Endometrium (tissue), 2 donors: ENCODE data around the gene NKD1.

Source experiments
- FAIRE-seq: peaks from 2 replicates; lab custom pipeline; 2012; peaks lifted over from hg19 to GRCh38; lab: Jason Lieb, UNC
- donor health status: control.
- donor health status: control.

The NKD1 gene

DNA sequence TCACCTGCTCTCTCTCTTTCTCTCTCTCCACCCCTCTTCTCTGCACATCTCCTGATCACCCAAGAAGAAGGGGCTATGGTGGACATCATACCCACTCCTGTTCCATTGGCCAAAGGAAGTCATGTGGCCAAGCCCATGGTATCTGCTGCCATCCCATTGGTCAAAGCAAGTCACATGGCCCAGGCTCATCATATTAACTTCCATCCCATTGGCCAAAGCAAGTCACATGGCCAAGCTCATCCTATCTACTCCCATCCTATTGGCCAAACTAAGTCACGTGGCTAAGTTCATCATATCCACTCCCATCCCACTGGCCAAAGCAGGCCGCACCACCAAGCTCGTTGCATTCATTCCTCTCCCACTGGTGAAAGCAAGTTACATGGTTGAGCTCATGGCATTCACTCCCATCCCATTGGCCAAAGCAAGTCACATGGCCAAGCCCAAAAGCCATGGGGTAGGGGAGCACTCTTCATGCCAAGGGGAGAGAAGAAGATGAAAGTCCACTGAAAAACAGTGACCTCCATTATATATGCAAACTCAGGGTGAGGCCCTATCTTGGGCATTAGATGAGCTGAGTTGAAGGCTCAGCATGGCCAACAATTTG is 103.7 kb downstream of the NKD1 start:
- no peak for FAIRE-seq

DNA sequence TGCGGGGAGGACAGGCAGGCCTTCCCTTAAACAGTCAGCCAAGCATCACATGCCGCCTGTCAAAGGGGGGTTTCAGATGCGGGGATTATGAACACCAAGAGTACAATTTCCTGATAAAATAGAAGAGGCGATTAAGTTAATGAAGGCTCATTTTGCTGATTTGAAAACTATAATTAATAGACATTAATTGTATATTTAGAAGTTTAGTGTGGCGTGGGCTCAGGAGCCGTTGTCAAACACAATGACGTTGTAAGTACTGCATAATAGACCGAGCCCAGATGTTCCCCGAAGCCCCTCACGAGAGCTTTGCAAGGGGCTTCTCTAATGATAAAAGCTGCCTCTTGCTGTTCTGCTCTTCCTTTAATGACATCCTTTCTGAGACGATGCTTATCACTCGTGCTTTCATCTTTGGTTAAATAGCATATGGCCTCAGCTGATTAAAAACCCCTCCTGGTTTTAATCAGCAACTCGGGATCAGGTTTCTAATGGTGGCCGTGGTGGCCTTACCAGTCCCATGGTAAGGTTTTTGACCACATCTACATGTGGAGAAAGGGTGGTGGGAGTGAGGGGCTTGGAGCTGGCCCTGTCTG is 104.7 kb downstream of the NKD1 start:
- no peak for FAIRE-seq

DNA sequence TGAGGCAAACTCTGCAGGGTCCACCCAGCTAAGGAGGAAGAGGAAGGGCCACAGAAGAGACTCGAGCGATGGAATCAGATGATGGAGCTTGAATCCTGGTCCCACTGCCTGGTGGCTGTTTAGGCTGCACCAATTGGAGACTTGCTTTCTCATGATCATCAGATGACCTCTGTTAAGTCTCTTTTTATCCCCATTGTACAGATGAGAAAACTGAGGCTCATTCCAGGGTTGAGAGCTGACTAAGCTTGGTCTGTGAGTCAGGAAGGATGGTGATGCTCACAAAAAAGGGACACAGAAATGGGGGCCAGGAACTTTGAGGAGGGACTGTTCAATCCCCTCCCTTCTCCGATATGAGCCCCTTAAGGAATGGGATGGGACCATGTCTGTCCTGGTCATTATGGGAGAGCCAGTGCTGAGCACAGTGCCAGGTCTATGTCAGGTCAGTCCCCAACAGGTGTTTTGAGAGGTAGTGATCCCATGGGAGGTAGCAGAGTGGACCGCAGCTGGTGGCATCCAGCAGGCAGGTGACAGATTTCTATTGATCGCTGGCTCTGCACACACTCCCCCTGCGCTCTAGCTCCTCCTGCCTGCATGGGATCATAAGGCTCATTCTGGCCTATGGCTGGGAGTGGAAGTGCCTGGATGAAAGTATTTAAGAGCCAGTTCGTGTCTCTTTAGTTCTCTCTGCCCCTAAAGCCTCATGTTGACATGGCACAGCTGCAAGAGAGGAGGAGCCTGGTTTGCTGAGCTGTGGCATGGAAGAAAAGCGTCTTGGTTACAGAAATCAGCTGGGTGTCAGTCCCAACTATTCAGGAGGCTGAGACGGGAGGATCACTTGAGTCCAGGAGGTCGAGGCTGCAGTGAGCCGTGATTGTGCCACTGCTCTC is 105.7 kb downstream of the NKD1 start:
- FAIRE-seq: no peak

DNA sequence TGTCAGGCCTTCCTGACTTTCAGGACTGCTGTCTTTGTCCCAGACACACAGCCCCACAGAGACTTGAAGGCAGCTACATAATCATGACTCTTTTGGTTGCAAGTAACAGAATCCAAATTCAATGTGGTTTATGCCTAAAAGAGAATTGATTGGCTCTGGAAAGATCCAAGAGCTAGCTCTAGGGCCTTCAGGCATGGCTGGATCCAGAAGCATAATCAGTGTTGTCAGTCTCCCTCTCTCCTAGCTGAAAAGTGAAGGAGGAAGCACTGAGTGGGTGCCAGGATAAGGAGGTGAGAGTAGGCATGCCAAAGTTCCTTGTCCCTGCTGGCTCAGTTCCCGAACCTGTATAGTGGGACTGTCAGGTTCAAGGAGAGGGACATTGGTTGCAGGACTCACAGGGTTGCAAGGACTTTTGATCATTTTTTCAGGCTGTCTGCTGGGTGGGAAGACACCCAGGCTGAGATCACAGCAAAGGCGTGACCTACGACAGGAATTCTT is 107.4 kb downstream of the NKD1 start:
- FAIRE-seq: no peak

DNA sequence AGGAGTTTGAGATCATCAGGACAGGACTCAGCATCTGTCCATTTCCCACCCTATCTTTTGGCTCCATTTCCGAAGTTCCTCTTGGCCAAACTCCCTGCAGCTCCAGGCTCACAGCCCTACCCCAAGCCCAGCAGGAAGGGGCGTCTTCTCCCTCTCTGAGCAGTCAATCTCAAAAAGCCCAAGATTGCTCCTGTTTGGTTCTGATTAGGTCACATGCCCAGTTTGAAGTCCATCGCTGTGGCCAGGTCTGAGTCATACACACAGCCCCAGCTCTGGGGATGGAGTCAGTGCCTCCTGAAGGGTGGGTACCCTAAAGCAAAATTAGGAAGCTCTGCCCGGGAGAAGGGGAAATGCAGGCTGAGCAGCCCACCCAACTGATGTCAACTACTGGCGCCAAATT is 109.0 kb downstream of the NKD1 start:
- FAIRE-seq: no peak

DNA sequence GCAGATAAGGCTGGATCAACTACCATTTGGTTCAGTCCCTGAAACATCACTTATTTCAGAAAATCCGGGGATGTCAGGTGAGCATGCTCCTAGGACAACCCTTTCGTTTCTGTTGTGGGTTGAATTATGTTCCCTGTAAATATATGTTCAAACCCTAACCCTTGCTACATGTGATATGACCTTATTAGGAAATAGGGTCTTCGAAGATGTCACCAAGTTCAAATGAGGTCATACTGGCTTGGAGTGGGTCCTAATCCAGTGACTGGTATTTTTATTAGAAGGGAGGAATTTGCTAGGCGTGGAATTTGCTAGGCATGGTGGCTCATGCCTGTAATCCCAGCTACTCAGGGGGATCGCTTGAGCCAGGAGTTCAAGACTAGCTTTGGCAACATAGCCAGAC is 111.6 kb downstream of the NKD1 start:
- no peak for FAIRE-seq

DNA sequence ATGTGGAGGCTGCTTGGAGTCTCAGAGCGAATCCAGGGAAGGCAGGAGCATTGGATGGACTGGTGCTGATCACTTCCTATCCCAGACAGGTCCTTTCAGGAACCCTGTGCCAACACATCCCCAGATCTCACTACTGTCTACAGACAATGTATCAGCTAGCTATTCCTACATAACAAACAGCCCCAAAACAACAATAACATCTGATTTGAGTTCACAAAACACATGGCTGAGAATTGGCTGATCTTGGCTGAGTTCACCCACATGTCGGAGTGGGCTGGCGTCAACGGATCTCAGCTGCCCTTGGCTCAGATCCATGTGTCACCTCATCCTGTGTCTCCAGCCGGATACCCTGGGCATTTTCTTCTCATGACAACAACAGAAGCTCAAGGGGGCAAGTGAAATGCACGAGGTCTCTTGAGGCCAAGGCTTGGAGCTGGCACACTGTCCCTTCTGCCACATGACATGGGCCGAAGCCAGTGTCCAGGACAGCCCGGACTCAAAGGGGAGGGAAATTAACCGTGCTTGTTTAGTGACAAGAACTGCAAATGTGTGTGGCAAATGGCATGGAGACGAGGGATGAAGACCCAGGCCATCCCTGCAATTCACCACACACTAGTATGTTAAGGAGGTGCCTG is 114.2 kb downstream of the NKD1 start:
- FAIRE-seq: no peak

DNA sequence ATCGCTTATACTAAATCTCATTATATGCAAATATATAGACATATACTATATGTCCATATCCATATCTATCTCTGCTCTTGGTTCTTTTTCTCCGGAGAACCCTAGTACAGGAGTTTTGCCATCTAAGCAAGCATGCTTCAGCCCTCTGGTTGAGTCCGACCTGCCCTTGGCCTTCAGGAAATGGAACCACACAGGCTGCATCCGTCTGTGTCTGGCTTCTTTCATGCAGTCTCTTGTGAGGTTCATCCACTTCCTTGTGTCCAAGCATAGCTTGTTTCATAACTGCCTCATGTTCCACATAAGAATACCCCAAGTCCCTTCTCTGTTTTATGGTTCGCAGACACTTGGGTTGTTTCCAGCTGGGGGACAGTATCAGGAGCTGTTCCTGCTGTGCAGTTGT is 116.1 kb downstream of the NKD1 start:
- no peak for FAIRE-seq

DNA sequence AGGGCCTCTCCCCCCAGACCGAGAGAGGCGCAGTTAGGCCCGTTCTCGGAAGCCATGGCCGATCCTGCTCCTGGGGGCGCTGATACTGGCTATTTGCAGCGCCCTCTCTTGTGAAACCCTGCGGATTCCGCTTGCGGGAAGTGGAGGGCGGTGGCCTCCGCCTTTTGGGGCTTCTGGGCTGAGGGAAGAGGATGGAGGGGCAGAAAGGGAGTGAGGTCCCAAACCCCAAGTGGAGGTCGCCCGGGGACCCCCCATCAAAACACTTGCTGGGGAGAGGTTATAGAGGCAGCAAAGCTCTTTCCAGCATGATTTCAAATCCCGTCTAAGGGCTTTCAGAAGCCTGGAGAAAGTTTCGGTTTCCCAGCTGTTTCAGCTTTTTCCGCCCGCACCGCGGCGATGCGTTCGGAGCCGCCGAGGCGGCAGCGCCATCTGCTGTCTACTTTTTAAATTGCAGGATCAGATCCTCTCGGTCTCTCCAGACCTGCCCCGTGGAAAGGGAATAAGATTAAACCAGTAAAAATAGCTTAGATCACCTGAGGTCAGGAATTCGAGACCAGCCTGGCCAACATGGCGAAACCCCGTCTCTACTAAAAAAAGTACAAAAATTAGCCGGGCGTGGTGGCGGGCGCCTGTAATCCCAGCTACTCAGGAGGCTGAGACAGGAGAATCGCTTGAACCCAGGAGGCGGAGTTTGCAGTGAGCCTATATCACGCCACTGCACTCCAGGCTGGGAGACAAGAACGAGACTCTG is 117.1 kb downstream of the NKD1 start:
- peak; percentile 61 for FAIRE-seq

DNA sequence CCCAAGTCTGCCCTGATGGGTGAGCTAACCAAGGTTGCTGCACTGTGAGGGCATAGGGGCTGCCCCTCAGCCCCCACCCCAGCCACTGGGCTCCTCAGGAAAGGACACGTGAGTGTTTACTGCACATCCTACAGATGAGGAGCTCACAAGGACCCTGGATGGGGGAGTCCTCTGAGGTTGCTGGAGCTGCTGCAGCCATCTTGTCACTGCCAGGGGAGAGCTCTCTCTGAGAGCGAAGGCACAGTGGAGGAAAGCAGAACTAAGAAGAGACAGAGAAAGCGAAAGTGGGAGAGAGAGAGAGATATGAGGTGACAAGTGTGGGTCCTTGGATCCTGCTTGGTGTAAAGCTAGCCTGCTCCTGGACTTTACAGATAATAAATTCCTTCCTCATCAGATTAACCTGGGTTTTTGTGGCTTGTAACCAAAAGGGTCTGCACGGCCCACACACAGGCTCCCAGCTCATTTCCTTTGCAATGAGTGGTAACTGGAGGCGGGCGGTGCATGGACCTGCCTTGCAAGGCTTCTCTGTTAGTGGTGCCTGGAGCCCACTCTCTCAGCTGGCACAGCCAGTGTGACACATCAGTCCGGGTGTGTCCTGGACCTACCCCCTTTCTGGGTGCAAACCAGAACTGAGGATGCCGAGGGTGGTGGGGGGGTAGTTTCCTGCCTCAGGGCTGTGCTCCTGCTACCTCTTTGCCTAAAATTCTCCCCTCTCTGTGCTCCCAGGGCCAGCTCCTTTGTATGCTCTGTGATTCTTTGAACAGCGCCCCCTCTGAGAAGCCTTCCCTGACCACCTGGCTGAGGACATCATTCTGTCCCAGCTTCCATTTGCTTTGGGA is 118.7 kb downstream of the NKD1 start:
- no peak for FAIRE-seq

DNA sequence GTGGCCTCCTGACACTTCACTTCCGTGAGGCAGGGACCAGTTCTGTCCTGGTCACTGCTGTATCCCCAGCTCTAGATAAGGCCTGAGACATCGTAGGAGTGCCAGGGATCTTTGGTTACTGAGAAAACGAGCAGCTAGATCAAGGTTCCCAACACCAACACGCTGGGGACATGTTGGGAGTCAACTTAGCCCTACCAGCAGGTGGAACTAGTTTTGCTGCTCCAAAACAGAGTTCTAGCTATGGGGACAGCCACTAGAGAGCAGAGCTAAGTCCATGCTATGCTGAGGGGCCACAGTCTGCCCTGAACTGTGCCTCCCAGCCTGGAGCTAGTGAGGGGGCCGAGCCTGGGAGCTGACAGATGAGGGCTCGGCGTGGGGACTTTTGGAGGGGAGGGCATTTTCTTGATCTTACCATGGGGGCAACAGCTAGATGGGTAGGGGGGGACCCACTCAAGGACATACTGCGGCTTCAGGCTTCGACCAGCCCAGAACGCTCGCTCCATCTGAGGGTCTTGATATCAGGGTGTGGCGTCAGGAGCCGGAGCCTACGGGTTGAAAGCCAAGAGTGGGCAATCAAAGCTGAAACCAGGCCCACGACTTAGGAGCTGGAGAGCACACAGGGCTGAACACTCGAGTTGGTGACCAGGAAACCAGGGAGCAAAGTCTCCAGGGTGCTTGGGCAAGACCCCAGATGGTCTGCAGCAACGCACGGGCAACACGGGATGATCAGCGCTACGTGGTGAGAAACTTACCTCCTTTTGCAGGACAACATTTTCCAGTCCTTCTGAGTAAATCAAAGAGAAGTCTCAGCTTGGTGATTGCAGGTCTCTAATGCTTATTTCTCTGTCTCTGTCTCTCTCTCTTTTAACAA is 119.5 kb downstream of the NKD1 start:
- FAIRE-seq: no peak

DNA sequence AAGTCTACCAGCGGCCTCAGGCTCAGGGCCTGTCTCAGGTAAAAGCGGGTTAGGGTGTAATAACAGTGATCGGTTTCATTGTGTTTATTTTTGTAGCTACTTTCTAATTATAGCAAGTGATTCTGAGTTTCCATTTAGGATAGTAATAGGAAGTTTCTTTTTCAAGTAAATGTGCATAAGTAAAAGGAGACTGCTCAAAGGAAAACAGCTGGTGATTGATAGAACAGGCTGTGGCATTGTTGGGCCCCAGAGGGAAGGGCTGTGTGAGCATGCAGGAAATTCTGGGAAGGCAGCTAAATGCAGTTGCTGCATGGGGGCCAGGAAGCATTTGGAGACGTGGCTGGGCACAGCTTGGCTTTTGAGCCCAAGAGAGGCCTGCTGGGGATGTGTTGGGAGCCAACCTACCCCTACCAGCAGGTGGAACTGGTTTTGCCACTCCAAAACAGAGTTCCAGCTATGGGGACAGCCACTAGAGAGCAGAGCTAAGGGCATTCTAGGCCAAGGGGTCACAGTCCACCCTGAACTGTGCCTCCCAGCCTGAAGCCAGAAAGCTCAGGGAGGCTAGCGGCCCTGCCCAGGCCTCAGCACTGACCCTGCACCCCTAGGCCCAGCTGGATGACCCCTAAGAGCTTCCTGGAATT is 120.3 kb downstream of the NKD1 start:
- no peak for FAIRE-seq

DNA sequence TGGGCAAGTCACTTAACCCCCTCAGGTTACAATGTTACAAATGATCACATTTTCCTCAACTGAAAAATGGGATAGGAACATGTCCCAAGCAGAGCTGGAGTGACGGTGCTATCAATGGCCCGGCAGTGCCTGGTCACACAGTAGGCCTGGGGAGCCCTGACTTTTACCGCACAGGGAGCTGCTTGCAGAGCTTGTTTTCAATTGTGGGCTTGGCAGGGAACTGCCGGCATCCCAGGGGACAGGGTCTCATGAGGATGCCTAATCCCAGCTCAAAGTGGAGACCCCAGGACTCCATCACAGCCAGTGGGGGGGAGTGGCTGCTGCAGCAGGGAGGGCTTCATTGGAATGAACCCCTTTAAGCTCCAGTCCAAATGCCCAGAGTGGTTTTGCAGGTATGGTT is 121.5 kb downstream of the NKD1 start:
- no peak for FAIRE-seq

DNA sequence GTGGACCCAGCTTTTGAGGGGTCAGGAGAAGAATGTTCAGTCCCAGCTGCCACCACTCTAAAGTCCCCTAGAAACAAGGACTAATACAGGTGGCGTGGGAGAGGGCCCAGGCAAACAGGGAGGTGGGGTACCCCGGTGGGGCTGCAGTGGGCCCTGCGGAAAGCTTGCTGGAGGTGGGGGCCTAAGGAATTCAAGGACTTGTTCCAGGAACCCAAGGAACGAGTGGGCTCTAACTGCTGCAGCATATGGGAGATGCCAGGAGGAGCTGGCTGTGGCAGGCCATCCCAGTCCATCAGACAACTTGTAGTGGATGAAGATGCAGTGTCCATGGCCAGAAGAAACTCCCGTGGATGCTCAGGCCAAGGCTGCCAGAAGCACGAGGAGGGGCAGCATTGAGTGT is 122.3 kb downstream of the NKD1 start:
- no peak for FAIRE-seq

DNA sequence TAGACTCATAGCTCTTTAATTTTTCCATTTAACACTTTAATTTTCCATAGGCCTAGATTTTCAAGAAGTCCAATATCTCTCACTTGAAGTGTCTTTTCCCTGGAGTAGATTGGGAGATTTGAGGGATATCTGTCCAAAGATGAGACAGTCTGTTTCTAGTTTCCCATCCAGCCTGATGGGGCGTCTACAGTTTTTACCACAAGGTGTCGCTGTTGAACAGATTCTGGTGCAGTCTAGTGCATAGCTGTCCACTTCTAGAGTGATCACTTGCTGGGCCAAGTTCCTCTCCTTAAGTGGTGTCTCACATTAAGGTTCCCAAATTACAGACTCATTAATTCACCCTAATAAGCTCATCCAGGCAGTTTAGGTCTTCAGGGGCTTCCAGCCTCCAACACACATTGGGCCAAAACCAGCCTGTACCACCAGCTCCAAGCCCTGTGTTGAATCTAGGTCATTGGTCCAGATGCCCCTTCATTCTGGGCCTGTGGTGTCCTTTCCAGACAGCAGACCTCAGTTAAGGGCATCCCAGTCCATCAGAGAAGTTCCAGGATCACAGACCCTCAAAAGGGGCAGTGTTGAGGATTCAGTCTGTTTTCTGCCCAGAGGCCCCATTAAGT is 123.6 kb downstream of the NKD1 start:
- FAIRE-seq: no peak

DNA sequence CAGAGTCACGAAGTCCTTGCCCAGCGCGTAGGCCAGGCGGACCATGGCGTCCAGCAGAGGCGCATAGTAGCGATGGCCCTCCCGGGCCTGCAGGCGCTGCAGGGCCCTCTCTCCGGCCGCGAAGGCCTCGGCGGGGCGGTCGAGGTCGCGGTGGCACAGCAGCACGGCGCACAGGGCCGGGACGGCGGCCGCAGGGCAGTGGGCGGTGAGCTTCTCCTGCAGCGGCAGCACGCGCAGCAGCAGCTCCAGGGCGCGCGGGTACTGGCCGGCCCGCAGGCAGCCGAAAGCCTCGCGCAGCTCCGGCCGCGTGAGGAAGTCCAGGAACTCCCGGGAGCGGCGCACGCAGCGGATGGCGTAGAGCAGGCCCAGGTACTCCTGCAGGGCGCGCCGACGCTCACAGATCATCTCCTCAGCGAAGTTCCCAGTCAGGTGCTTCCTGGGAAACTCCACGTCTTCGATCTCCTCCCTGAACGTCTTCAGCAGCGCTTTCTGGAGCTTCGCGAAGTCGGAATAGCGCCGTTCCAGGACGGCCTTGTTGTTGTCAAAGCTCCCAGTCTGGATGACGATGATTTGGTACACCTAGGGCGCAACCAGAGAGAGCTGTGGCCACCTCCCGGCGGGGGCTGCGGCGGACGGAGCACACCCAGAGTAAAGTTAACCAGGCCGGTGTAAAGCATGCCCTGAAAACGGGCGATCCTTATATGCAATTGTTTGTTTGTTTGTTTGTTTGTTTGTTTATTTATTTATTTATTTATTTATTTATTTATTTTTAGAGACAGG is 125.5 kb downstream of the NKD1 start:
- no peak for FAIRE-seq

DNA sequence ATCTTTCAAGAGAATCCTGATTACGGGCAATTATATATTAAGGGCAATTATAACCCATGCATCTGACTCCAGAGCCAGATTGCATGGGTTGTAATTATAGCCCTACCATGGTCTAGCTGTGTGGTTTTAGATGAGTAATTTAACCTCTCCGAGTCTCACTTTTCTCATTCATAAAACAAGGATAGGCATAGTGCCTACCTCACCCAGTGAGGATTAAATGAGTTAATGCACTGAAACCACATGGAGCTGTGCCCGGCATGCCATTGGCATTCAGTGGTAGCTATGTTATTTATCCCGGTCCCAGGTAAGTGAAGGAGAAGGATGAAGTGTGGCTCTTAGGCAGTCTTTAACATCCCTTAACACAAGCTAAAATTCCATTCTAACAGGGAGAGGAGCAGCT is 126.6 kb downstream of the NKD1 start:
- no peak for FAIRE-seq
